ENCODE measurements around the gene DLG2.

DNA sequence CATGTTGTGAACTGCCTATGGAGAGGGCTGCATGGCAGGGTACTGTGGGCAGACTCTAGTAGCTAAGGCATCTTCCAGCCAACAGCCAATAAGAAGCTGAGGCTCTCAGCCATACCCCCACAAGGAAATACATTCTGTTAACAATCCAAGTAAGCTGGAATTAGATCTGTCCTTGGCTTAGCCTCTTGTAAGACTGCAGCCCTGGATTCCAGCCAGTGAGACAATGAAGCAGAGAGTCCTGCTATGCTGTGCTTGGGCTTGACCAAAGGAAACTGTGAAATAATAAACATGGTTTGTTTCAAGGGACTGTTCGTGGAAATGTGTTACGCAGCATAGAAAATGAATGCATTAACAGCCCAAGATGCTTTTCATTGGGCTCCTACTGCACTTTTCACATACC is 1243.6 kb downstream of the DLG2 start:
- no peak for TF ChIP-seq POLR2AphosphoS5 (IDR thresholded peaks at IDR 0.05)
- TF ChIP-seq, protein P1, sequence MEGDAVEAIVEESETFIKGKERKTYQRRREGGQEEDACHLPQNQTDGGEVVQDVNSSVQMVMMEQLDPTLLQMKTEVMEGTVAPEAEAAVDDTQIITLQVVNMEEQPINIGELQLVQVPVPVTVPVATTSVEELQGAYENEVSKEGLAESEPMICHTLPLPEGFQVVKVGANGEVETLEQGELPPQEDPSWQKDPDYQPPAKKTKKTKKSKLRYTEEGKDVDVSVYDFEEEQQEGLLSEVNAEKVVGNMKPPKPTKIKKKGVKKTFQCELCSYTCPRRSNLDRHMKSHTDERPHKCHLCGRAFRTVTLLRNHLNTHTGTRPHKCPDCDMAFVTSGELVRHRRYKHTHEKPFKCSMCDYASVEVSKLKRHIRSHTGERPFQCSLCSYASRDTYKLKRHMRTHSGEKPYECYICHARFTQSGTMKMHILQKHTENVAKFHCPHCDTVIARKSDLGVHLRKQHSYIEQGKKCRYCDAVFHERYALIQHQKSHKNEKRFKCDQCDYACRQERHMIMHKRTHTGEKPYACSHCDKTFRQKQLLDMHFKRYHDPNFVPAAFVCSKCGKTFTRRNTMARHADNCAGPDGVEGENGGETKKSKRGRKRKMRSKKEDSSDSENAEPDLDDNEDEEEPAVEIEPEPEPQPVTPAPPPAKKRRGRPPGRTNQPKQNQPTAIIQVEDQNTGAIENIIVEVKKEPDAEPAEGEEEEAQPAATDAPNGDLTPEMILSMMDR (IDR thresholded peaks at IDR 0.05): no peak
- TF ChIP-seq POLR2A (IDR thresholded peaks at IDR 0.05): no peak
